ENCODE results near the gene TPSAB1. TPM values are rescaled to one million over a fixed set of nuclear protein-coding genes. Genes with fewer than 3 reads are reported as not detected.
"Not testable (repeated sequence)": the region's sequence is repeated elsewhere in the genome, so short reads cannot be mapped to it uniquely, and the experiment has no call there.

The TPSAB1 gene
- total RNA-seq, 1 experiment from 2014 or later, result not detected

GRCh38 chr16:1265090-1265630 is 24.7 kb downstream of the TPSAB1 start:
- no peak for DNase-seq (ENCODE audit: low read depth)

- DNase-seq (ENCODE audit: low read depth), result no peak
These were observed 25.3 kb downstream of the TPSAB1 start for GRCh38 chr16:1265826-1266225.

GRCh38 chr16:1269418-1269817 is 28.9 kb downstream of the TPSAB1 start:
- DNase-seq (ENCODE audit: low read depth), result not testable (repeated sequence)

- no peak for DNase-seq (ENCODE audit: low read depth)
These were observed 30.8 kb downstream of the TPSAB1 start for GRCh38 chr16:1271380-1271723.

GRCh38 chr16:1271724-1272413 is 31.4 kb downstream of the TPSAB1 start:
- peak; percentile 35 for DNase-seq (ENCODE audit: low read depth)

- no peak for DNase-seq (ENCODE audit: low read depth)
These were observed 32.1 kb downstream of the TPSAB1 start for GRCh38 chr16:1272453-1273198.

- no peak for DNase-seq (ENCODE audit: low read depth)
These were observed 33.3 kb downstream of the TPSAB1 start for GRCh38 chr16:1273816-1274215.

- DNase-seq (ENCODE audit: low read depth), result no peak
These were observed 34.3 kb downstream of the TPSAB1 start for GRCh38 chr16:1274767-1275166.

- DNase-seq (ENCODE audit: low read depth), result no peak
These were observed 35.5 kb downstream of the TPSAB1 start for GRCh38 chr16:1275791-1276579.

GRCh38 chr16:1276580-1276878 is 36.0 kb downstream of the TPSAB1 start:
- DNase-seq (ENCODE audit: low read depth), result no peak

- no peak for DNase-seq (ENCODE audit: low read depth)
These were observed 36.7 kb downstream of the TPSAB1 start for GRCh38 chr16:1277151-1277598.

GRCh38 chr16:1277617-1278282 is 37.2 kb downstream of the TPSAB1 start:
- DNase-seq (ENCODE audit: low read depth), result no peak

GRCh38 chr16:1278477-1278876 is 38.0 kb downstream of the TPSAB1 start:
- DNase-seq (ENCODE audit: low read depth), result no peak

GRCh38 chr16:1279081-1279944 is 38.8 kb downstream of the TPSAB1 start:
- DNase-seq (ENCODE audit: low read depth), result no peak

GRCh38 chr16:1279945-1280589 is 39.6 kb downstream of the TPSAB1 start:
- DNase-seq (ENCODE audit: low read depth), result no peak

GRCh38 chr16:1280783-1281182 is 40.3 kb downstream of the TPSAB1 start:
- no peak for DNase-seq (ENCODE audit: low read depth)

- DNase-seq (ENCODE audit: low read depth), result no peak
These were observed 41.0 kb downstream of the TPSAB1 start for GRCh38 chr16:1281517-1281916.

- DNase-seq (ENCODE audit: low read depth), result no peak
These were observed 41.9 kb downstream of the TPSAB1 start for GRCh38 chr16:1282324-1282973.

- DNase-seq (ENCODE audit: low read depth), result no peak
These were observed 42.8 kb downstream of the TPSAB1 start for GRCh38 chr16:1283296-1283695.

All from Daoy (cell line).